Heart right ventricle (tissue), 16 donors: ENCODE results near the gene FST. TPM values are rescaled to one million over a fixed set of nuclear protein-coding genes. Genes with fewer than 3 reads are reported as not detected.

Experiments
- ATAC-seq, 8 donors: fragments of 200-7000 bp; cut with Tn5 transposase; one replicate each; pipeline ENCODE4 v1.9.1; 2020; ENCODE audit warnings: mild to moderate bottlenecking in 8 of 8, moderate library complexity in 8 of 8, moderate number of reproducible peaks in 1 of 8
- DNase-seq, 2 donors: peaks; one replicate each; pipeline ENCODE4 v3.0.0-alpha.2; 2020
- H3K27ac ChIP-seq, 10 donors: fragments of 200-600 bp; sonication (generic) in 2 of 10; one replicate each; pipeline versions ENCODE4 v1.5.0 to v1.8.0; 2020 to 2022; ENCODE audit warnings: mild to moderate bottlenecking in 3 of 10
- H3K27me3 ChIP-seq, 7 donors: fragments of 200-600 bp; one replicate each; pipeline ENCODE4 v1.8.0; 2021 to 2022; ENCODE audit warnings: mild to moderate bottlenecking in 2 of 7
- H3K36me3 ChIP-seq, 9 donors: fragments of 200-600 bp; sonication (generic) in 1 of 9; one replicate each; pipeline versions ENCODE4 v1.5.0 to v1.8.0; 2020 to 2022; ENCODE audit warnings: mild to moderate bottlenecking in 2 of 9
- H3K4me1 ChIP-seq, 9 donors: fragments of 200-600 bp; sonication (generic) in 1 of 9; one replicate each; pipeline versions ENCODE4 v1.5.0 to v1.8.0; 2020 to 2022; ENCODE audit warnings: mild to moderate bottlenecking in 4 of 9
- H3K4me3 ChIP-seq, 10 donors: fragments of 200-600 bp; sonication (generic) in 2 of 10; one replicate each; pipeline versions ENCODE4 v1.5.0 to v1.8.0; 2020 to 2022; ENCODE audit warnings: mild to moderate bottlenecking in 7 of 10, moderate library complexity in 2 of 10
- H3K9me3 ChIP-seq, 11 donors: fragments of 200-600 bp in 10 of 11; sonication (generic) in 2 of 11; one replicate each; pipeline versions ENCODE4 v1.5.0 to v1.8.0; 2013 to 2022; ENCODE audit warnings: mild to moderate bottlenecking in 2 of 11, control low read depth in 1 of 11, moderate library complexity in 1 of 11
- WGBS, 2 donors: extraction: QIAGEN DNeasy Blood & Tissue Kit; methylation state at CpG; one replicate each; pipeline ENCODE4 v1.1.7; 2013; ENCODE audit warnings: inconsistent platforms in 1 of 2; 5-methylcytosine and 5-hydroxymethylcytosine counted together
- intact Hi-C, 10 donors: fragments of 100-400 bp; cut with DNase I; formaldehyde crosslinking; loops; one replicate each; pipeline versions ENCODE4 v1.11.1 to v1.14.2; 2022
- polyA plus RNA-seq, 2 donors: library from polyadenylated mRNA; stranded (reverse); fragments of 200-250 nt; gene quantifications; one replicate each; pipeline ENCODE4 v1.2.3, GENCODE V29; 2013
- total RNA-seq, 10 donors: library from RNA; stranded (reverse); fragmentation: NEBNext Ultra II Directional in 3 of 10; extraction: Animal tissue kit (Norgen Biotek cat#: 25700) in 3 of 10; gene quantifications; one replicate each; pipeline versions ENCODE4 v1.2.1 to v1.2.4, GENCODE V29; 2021 to 2023
- TF ChIP-seq, protein P1 (sequence below), 9 donors: fragments of 200-600 bp; sonication (generic) in 2 of 9; IDR thresholded peaks; one replicate each; pipeline versions ENCODE4 v1.5.0 to v1.8.0; 2021 to 2022; ENCODE audit warnings: antibody characterized with exemption in 9 of 9, mild to moderate bottlenecking in 5 of 9, moderate library complexity in 1 of 9
- donor health status: Arrhythmogenic right ventricular cardiomyopathy.
- donor health status: ischemic (EF 13 %, LVEDD 7.1; RV severe dilation, severe dysfunction).
- donor health status: healthy with polysubstance abuse.
- donor health status: DM: no; HTN: yes; CAD: no.
- donor health status: DM: no; HTN: no; CAD: no.
- donor health status: ischemic (EF 25% LVEDD 6.9; RV normal size, moderate dysfunction).
- donor health status: ischemic (EF 25% LVEDD 5.7; RV mildly dilated, moderate dysfunction).
- donor health status: healthy.
- donor health status: DM: yes; HTN: yes; CAD: no.
- donor health status: Ischemic cardiomyopathy.
- donor health status: ischemic (EF 35%, LVEDD 5.7; RV mildly dilated, moderate dysfunction).
- donor health status: nonischemic (EF 11% LVEDD 7.7; RV severe dilation, severe dysfunction).
- donor health status: DM: yes; HTN: yes; CAD: no.
- donor health status: PGD.
- donor health status: ischemic (EF 29% LVEDD 5.4; RV normal size, mild dysfunction).
- donor health status: nonischemic (EF 23%, LVEDD 6.1; RV moderate dilation, normal function).

The FST gene
- total and polyA plus RNA-seq, 12 donors = 0.57 to 9.2 (median 2.1) TPM

DNA sequence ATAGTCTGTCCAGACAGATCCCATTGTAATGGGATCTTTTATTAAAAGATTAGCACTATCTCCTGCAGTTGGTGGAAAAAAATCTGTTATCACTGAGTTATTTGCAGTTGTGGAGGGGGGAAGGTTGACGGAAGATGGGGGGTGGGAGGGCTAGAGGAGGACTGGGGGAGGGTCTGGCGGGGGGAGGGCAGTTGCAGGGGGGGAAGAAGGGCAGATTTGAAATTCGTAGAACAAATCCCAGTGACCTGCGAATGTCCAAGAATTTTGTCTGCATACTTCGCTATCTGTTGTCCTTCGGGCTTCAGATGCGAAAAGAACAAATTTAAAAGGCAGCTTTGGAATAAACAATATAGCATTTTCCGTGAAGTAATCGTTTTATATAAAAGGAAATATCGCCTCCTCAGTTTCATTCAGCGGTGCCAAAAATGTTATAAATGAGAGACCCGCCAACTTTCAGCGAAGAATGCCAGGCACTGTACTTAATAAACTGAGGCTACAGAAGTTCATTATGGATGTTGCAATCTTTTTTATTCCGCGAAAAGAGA is 1.3 kb upstream of the FST start:
- 0% methylated on average over 15 of the region's 15 CpGs for WGBS, 2 donors
- Histone ChIP-seq H3K27ac (peak overlapping the region in 8 of 10 donors; percentile 51 to 83 (median 66)), H3K36me3 (peaks cover 0 to 4% (median 0%) of the 10 kb centered on the region in 9 donors), H3K4me3 (peak overlapping the region; percentile 19 to 85 (median 70)), H3K27me3 (peaks cover 0 to 74% (median 0%) of the 10 kb centered on the region in 7 donors), H3K4me1 (peaks cover 0 to 40% (median 21%) of the 10 kb centered on the region in 9 donors), H3K9me3 (no peaks in the 10 kb centered on the region)
- ATAC-seq (no peak), DNase-seq (no peak)
- TF ChIP-seq, protein P1, sequence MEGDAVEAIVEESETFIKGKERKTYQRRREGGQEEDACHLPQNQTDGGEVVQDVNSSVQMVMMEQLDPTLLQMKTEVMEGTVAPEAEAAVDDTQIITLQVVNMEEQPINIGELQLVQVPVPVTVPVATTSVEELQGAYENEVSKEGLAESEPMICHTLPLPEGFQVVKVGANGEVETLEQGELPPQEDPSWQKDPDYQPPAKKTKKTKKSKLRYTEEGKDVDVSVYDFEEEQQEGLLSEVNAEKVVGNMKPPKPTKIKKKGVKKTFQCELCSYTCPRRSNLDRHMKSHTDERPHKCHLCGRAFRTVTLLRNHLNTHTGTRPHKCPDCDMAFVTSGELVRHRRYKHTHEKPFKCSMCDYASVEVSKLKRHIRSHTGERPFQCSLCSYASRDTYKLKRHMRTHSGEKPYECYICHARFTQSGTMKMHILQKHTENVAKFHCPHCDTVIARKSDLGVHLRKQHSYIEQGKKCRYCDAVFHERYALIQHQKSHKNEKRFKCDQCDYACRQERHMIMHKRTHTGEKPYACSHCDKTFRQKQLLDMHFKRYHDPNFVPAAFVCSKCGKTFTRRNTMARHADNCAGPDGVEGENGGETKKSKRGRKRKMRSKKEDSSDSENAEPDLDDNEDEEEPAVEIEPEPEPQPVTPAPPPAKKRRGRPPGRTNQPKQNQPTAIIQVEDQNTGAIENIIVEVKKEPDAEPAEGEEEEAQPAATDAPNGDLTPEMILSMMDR (IDR thresholded peaks at IDR 0.05) = no peak
- intact Hi-C loops = loop anchor here in 8 of 10 donors (2.0 to 10.0 kb wide), 10 partner anchors 314 to 753 kb away; no protein-coding TSS in a partner anchor

DNA sequence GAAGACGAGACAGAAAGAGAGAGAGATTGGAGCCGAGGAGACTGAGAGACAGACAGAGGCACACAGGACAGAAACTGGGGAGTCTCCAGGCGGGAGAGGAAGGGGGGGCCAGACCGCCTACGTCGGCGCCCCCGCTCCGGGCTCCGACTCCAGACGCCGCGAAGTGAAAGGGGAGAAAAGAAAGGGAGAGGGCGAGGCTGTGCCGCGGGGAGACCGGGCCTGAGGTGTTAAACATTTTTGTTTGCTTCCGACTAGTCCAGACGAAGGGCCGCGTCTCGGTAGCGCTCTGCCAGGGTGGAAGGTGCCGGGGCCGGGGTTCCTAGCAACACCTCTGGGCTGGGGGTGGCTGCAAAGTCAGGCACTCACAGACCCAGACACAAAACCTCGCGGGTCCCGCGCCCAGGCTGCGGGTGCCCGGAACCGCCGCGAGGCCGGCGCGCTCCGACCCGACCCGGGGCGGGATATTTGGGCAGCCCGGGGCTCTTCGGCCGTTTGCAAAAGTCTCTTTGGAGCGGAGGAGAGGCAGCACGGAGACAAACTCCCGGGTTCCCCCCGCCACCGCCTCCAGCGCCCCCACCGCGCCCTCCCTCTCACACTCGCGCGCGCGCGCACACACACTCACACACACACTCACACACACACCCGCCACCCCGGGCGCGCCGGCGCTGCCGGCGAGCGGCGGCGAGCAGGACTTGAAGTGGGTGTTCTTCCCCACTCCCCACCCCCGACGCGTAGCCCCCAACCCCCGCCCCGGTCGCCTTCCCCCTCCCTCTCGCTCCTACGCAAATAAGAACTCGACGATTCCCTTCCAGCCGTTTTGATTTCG is 626 bp upstream of the FST start:
- TF ChIP-seq, protein P1 (IDR thresholded peaks at IDR 0.05) = no peak
- ATAC-seq (peak; percentile 43 to 67 (median 52)), DNase-seq (peak; percentile 48 to 61)
- intact Hi-C loops = loop anchor here (2.0 to 10.0 kb wide), 11 partner anchors 315 to 757 kb away; no protein-coding TSS in a partner anchor
- H3K9me3 ChIP-seq = no peaks in the 10 kb centered on the region
- H3K27me3 ChIP-seq = peaks cover 0 to 77% (median 0%) of the 10 kb centered on the region in 7 donors
- peak overlapping the region; percentile 19 to 85 (median 70) for H3K4me3 ChIP-seq
- peak overlapping the region in 9 of 10 donors; percentile 51 to 83 (median 70) for H3K27ac ChIP-seq
- WGBS, 2 donors = 1% methylated on average over 80 to 81 of the region's 81 CpGs
- H3K36me3 ChIP-seq = peaks cover 0 to 7% (median 0%) of the 10 kb centered on the region in 9 donors
- H3K4me1 ChIP-seq = peaks cover 0 to 40% (median 21%) of the 10 kb centered on the region in 9 donors

DNA sequence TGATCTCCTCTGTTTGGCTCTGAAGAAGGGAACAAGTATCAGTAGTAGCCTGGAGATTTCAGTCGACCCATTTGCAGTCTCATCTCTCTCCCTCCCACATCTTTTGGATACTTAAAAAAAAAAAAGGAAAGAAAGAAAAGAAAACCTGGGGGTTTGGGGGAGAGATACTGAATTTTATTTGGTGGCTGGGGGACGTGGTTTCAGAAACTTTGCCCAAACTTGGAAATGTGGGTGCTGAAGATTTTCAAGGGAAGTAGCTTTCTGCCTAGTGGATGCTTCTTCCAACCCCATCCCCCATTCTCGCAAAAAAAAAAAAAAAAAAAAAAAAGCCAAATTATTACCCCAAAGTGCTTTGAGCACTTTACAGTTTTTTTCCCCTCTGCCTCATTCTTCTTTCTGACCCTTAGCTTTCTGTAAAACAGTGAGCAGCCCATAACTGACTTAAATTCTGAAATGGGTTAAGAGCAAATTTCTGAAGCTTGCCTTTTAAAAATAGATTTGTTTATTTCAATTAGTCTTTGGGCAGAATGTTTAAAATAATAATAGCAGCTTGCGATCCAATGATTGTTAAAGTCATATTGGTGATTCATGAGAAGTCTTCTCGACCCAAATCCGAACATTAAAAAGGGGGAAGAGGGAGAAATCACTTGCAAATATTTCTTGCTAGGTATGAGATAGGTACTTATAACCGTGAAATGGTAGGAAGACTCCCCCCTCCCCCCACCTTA is 894 bp downstream of the FST start:
- DNase-seq (no peak), ATAC-seq (no peak)
- H3K27me3 ChIP-seq = peaks cover 0 to 72% (median 0%) of the 10 kb centered on the region in 7 donors
- H3K27ac ChIP-seq = peak overlapping the region in 8 of 10 donors; percentile 0 to 71 (median 46)
- no peaks in the 10 kb centered on the region for H3K9me3 ChIP-seq
- intact Hi-C loops = loop anchor here in 6 of 10 donors (5.0 to 10.0 kb wide), 4 partner anchors 391 to 756 kb away; no protein-coding TSS in a partner anchor
- TF ChIP-seq, protein P1 (IDR thresholded peaks at IDR 0.05) = no peak
- H3K4me3 ChIP-seq = peak overlapping the region; percentile 7 to 85 (median 70)
- WGBS, 2 donors = 8 to 10% methylated on average over 7 of the region's 7 CpGs
- peaks cover 0 to 40% (median 21%) of the 10 kb centered on the region in 9 donors for H3K4me1 ChIP-seq
- peaks cover 0 to 7% (median 0%) of the 10 kb centered on the region in 9 donors for H3K36me3 ChIP-seq
